Measurements from ENCODE around the gene FAM131B. TPM values are rescaled to one million over a fixed set of nuclear protein-coding genes. Genes with fewer than 3 reads are reported as not detected.

FAM131B gene
- total and polyA plus RNA-seq, 2 of the 13 experiments (the other 11 are each of a cell fraction or from before 2014, with no cell fraction given), result 0.07 TPM; not detected in 1

DNA sequence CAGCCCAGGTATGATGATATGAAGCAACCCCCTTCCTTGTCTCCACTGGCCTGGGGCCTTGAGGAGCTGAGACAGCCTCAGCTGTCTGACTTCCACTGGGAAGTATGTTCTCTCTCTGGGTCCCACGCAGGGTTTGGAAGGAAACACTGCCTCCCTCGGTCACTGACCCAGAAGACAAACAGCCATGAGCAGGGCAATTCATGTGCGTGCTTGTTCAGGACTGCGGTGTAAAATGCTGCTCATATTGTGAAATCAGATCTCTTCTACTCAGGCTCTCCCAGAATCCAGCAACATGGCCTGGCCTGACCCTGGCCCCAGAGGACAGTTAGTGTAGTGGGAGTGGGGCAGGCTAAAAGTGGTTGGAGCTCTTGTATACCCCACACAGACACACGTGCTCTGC, 43.9 kb downstream of the FAM131B start (continued):
- TF ChIP-seq, protein P1, sequence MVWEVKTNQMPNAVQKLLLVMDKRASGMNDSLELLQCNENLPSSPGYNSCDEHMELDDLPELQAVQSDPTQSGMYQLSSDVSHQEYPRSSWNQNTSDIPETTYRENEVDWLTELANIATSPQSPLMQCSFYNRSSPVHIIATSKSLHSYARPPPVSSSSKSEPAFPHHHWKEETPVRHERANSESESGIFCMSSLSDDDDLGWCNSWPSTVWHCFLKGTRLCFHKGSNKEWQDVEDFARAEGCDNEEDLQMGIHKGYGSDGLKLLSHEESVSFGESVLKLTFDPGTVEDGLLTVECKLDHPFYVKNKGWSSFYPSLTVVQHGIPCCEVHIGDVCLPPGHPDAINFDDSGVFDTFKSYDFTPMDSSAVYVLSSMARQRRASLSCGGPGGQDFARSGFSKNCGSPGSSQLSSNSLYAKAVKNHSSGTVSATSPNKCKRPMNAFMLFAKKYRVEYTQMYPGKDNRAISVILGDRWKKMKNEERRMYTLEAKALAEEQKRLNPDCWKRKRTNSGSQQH (CRISPR knock-in tag; IDR thresholded peaks at IDR 0.05; ENCODE audit: low read depth), result no peak
- TF ChIP-seq ZNF441 (CRISPR knock-in tag; IDR thresholded peaks at IDR 0.05; ENCODE audit: borderline replicate concordance) (peak; percentile 91; the same call in 1 of the 2 replicates), ELF1 (CRISPR knock-in tag; IDR thresholded peaks at IDR 0.05) (no peak), RXRB (CRISPR knock-in tag; IDR thresholded peaks at IDR 0.05; ENCODE audit: borderline replicate concordance) (peak; percentile 54), ZFP62 (CRISPR knock-in tag; IDR thresholded peaks at IDR 0.05) (no peak), ZNF292 (CRISPR knock-in tag; IDR thresholded peaks at IDR 0.05; ENCODE audit: borderline replicate concordance, low read depth) (no peak), DPF2 (CRISPR knock-in tag; IDR thresholded peaks at IDR 0.05; ENCODE audit: borderline replicate concordance, low read depth) (no peak), ZNF230 (CRISPR knock-in tag; IDR thresholded peaks at IDR 0.05) (no peak), ZSCAN25 (CRISPR knock-in tag; IDR thresholded peaks at IDR 0.05) (no peak), SOX6 (IDR thresholded peaks at IDR 0.05) (no peak), SOX6 (CRISPR knock-in tag; IDR thresholded peaks at IDR 0.05) (0 out of 2 replicates have a peak, but pooled peaks have one; percentile 12), CEBPB (IDR thresholded peaks at IDR 0.05; ENCODE audit: borderline replicate concordance, low read depth, low read length) (peak; percentile 90), MEIS1 (CRISPR knock-in tag; IDR thresholded peaks at IDR 0.05; ENCODE audit: borderline replicate concordance) (no peak), KDM6A (CRISPR knock-in tag; IDR thresholded peaks at IDR 0.05; ENCODE audit: low read depth) (no peak), KAT2B (IDR thresholded peaks at IDR 0.05; ENCODE audit: borderline replicate concordance, low read depth, low read length) (no peak), CEBPG (CRISPR knock-in tag; IDR thresholded peaks at IDR 0.05) (peak; percentile 53; the same call in 1 of the 2 replicates), ZFP36 (IDR thresholded peaks at IDR 0.05; ENCODE audit: borderline replicate concordance, low read depth, low read length, partially characterized antibody) (no peak), RARA (CRISPR knock-in tag; IDR thresholded peaks at IDR 0.05) (peak; percentile 11; the same call in 1 of the 2 replicates)
- TF ChIP-seq, protein P2, sequence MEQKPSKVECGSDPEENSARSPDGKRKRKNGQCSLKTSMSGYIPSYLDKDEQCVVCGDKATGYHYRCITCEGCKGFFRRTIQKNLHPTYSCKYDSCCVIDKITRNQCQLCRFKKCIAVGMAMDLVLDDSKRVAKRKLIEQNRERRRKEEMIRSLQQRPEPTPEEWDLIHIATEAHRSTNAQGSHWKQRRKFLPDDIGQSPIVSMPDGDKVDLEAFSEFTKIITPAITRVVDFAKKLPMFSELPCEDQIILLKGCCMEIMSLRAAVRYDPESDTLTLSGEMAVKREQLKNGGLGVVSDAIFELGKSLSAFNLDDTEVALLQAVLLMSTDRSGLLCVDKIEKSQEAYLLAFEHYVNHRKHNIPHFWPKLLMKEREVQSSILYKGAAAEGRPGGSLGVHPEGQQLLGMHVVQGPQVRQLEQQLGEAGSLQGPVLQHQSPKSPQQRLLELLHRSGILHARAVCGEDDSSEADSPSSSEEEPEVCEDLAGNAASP (CRISPR knock-in tag; IDR thresholded peaks at IDR 0.05; ENCODE audit: borderline replicate concordance), result peak; percentile 70; the same call in 1 of the 2 replicates
- TF ChIP-seq, protein P3, sequence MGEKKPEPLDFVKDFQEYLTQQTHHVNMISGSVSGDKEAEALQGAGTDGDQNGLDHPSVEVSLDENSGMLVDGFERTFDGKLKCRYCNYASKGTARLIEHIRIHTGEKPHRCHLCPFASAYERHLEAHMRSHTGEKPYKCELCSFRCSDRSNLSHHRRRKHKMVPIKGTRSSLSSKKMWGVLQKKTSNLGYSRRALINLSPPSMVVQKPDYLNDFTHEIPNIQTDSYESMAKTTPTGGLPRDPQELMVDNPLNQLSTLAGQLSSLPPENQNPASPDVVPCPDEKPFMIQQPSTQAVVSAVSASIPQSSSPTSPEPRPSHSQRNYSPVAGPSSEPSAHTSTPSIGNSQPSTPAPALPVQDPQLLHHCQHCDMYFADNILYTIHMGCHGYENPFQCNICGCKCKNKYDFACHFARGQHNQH (CRISPR knock-in tag; IDR thresholded peaks at IDR 0.05), result no peak

Data from HepG2 (cell line).